ENCODE results near the gene PPP2R3B.
"Not testable (repeated sequence)": the region's sequence is repeated elsewhere in the genome, so short reads cannot be mapped to it uniquely, and the experiment has no call there.

Gene PPP2R3B

GRCh38 chrX:402857-403256, 16.1 kb upstream of the PPP2R3B start:
- no peak for DNase-seq

GRCh38 chrX:400258-400657, 13.6 kb upstream of the PPP2R3B start:
- DNase-seq, result no peak

- no peak for DNase-seq
These were observed 10.9 kb upstream of the PPP2R3B start for GRCh38 chrX:397575-397974.

DNA sequence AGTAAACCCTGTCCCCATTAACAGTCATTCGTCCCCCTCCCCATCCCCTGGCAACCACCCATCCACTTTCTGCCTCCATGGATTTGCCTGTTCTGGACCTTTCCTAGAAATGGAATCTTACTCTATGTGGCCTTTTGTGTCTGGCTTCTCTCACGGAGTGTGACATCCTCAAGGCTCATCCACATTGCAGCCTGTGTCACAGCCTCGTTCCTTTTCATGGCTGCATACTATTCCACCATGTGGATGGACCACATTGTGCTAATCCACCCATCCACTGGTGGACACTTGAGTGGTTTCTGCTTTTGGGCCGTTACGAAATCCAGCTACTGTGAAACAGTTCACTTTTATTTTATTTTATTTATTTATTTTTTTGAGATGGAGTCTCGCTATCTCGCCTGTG, 8.1 kb upstream of the PPP2R3B start:
- DNase-seq, result no peak

DNA sequence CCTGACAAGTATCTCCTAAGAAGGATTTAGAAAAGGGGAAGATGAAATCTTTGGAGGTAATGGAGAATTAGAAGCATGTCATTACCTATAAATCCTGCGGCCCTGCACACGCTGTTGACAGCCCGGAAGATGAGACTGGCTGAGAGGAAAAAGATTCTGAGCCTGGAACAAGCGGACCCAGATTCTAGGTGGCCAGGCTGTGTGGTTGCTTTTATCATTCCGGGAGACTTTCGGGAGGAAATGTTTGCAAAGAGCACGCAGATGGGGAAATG, 5.8 kb upstream of the PPP2R3B start:
- no peak for DNase-seq

DNA sequence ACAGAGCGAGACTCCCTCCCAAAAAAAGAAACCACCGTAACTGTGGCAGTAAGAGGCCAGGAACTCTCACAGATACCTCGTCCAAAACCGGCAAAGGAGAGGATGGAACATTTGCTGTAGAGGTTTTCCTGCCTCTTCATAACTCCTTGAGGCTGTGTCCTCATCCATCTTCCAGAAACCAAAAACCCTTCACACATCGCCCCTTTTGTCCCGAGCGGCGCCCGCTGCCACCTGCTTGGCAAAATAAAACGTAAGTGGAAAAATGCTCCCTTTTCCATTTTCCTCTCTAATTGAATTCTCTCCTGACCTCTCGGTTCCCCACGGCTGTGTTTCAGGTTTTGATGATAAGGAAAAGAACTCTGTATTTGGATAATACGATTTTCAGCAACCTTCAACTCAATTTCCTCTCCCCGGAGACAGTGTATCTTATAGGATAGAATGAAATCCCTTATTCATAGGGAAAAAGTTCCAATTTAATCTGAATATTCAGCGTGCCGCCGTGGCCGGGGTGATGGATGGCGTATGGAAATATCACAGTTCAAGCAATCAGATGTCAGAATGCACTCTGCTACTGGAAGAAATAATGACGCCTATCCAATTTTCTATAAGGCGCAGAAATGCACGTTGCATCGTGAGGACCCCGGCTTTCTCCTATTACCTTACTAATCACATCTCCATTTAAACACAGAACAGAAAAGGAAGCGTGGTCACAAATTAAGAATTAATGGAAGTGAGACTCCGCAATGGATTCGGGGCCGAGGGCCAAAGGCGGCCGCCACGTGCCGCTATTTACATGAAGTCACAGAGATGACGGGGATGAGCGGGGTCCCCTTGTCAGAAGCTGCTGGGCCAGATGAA, 5.2 kb upstream of the PPP2R3B start:
- DNase-seq, result no peak

- DNase-seq, result no peak
These were observed 3.8 kb upstream of the PPP2R3B start for GRCh38 chrX:390459-390858.

DNA sequence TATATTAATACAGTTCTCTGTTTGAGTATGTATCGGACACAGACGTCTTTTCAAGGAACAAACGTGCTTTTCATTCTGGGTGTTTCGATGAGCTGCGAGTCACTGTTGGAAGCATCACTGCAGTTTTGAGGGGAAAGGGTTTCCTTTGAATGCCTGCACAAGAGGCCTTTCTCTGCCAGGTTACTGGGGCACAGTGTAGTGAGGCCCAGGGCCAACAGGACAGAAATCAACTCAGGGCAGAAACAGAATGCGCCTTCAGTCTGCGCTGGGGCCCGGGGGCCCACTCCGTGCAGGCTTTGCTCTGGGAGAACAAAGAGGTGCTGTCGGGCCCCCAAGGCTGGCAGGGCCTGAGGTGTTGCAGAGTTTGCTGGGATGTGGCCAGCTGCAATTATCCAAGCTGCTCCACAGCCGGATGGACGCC, 2.3 kb upstream of the PPP2R3B start:
- no peak for DNase-seq

GRCh38 chrX:387729-388128, 1.0 kb upstream of the PPP2R3B start:
- DNase-seq, result no peak

DNA sequence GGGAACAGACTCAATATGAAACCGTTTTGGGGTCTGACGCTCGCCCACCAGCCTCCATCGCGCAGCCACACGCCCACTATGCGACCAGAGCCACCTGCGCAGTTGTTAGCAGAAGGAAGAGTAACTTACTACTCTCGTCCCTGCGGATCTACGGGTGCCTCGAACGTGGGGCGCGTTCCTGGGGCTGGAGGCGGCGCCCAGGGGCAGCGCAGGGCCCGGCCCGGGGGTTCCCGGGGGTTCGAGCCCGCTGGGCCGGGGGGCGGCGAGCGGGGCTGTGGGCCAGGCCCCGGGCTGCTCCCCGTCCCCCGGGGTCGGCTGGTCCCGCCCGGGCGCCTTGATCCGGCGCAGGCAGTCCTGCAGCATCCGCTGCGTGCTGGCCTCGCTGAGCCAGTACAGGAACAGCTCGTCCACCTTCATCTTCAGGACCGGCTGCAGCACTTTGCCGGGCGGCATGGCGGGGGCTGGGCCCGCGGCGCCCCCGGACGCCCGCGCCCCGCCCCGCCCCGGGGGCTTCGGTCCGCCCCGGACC, 404 bp downstream of the PPP2R3B start:
- DNase-seq, result peak; percentile 74

DNA sequence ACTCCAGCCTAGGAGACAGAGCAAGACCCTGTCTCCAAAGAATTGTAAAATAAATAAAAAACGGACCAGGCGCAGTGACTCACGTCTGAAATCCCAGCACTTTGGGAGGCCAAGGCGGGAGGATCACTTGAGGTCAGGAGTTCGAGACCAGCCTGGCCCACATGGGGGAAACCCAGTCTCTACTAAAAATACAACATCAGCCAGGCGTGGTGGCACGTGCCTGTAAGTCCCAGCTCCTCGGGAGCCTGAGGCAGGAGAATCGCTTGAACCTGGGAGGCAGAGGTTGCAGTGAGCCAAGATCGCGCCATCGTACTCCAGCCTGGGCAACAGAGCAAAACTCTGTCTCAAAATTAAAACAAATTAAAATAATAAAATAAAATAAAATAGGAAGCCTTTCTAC, 971 bp downstream of the PPP2R3B start:
- DNase-seq, result not testable (repeated sequence)

DNA sequence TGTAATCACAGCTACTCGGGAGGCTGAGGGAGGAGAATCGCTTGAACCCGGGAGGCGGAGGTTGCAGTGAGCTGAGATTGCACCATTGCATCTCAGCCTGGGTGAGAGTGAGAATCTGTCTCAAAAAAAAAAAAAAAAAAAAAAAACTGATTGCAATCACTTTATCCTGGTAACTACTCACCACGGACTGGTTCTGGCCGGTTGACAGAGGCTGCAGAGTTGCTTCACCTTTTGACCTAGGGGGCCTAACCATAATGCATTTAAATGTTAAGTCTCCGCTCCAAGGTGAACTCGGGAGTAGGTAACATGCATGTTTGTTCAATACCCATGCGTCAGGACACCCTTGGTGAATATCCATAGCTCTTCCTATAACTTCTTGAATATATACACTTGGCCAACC, 1.8 kb downstream of the PPP2R3B start:
- no peak for DNase-seq

GRCh38 chrX:378443-378842, 8.3 kb downstream of the PPP2R3B start:
- DNase-seq, result no peak

GRCh38 chrX:376206-376605, 10.5 kb downstream of the PPP2R3B start:
- DNase-seq, result not testable (repeated sequence)

- no peak for DNase-seq
These were observed 11.3 kb downstream of the PPP2R3B start for GRCh38 chrX:375181-376036.

- no peak for DNase-seq
These were observed 12.1 kb downstream of the PPP2R3B start for GRCh38 chrX:374596-374995.

GRCh38 chrX:373641-374471, 12.9 kb downstream of the PPP2R3B start:
- peak; percentile 78 for DNase-seq

- no peak for DNase-seq
These were observed 13.7 kb downstream of the PPP2R3B start for GRCh38 chrX:372856-373640.

GRCh38 chrX:371907-372306, 14.8 kb downstream of the PPP2R3B start:
- DNase-seq, result no peak

GRCh38 chrX:370963-371745, 15.6 kb downstream of the PPP2R3B start:
- no peak for DNase-seq

- DNase-seq, result no peak
These were observed 16.3 kb downstream of the PPP2R3B start for GRCh38 chrX:370244-370962.

Measured in activated CD8-positive, alpha-beta memory T cell treated with anti-CD3 and anti-CD28 coated beads, Interleukin-2, amount 50 U/mL, for 48 hours (primary cell).